ENCODE results near the gene TMEM117. TPM values are rescaled to one million over a fixed set of nuclear protein-coding genes. Genes with fewer than 3 reads are reported as not detected.

Gene TMEM117
- total RNA-seq, 1 donor from 2014 or later: 0.80 TPM

GRCh38 chr12:44127966-44128710 is 292.3 kb downstream of the TMEM117 start:
- Mint-ChIP-seq H3K36me3 (ENCODE audit: low read depth, unreplicated experiment) (no peaks in the 10 kb centered on the region), H3K27ac (ENCODE audit: unreplicated experiment) (no peak overlapping the region), H3K4me3 (ENCODE audit: unreplicated experiment) (no peak overlapping the region), H3K9me3 (ENCODE audit: unreplicated experiment) (no peaks in the 10 kb centered on the region), H3K4me1 (ENCODE audit: unreplicated experiment) (no peaks in the 10 kb centered on the region), H3K27me3 (ENCODE audit: unreplicated experiment) (peaks cover 9% of the 10 kb centered on the region)
- DNase-seq (ENCODE audit: low spot score): no peak
- TF ChIP-seq, protein P1, sequence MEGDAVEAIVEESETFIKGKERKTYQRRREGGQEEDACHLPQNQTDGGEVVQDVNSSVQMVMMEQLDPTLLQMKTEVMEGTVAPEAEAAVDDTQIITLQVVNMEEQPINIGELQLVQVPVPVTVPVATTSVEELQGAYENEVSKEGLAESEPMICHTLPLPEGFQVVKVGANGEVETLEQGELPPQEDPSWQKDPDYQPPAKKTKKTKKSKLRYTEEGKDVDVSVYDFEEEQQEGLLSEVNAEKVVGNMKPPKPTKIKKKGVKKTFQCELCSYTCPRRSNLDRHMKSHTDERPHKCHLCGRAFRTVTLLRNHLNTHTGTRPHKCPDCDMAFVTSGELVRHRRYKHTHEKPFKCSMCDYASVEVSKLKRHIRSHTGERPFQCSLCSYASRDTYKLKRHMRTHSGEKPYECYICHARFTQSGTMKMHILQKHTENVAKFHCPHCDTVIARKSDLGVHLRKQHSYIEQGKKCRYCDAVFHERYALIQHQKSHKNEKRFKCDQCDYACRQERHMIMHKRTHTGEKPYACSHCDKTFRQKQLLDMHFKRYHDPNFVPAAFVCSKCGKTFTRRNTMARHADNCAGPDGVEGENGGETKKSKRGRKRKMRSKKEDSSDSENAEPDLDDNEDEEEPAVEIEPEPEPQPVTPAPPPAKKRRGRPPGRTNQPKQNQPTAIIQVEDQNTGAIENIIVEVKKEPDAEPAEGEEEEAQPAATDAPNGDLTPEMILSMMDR (IDR thresholded peaks at IDR 0.05; ENCODE audit: unreplicated experiment): no peak

GRCh38 chr12:44143175-44143574 is 307.3 kb downstream of the TMEM117 start:
- H3K27me3 Mint-ChIP-seq (ENCODE audit: unreplicated experiment): no peaks in the 10 kb centered on the region
- no peaks in the 10 kb centered on the region for H3K9me3 Mint-ChIP-seq (ENCODE audit: unreplicated experiment)
- H3K27ac Mint-ChIP-seq (ENCODE audit: unreplicated experiment): no peak overlapping the region
- no peaks in the 10 kb centered on the region for H3K4me1 Mint-ChIP-seq (ENCODE audit: unreplicated experiment)
- no peak overlapping the region for H3K4me3 Mint-ChIP-seq (ENCODE audit: unreplicated experiment)
- H3K36me3 Mint-ChIP-seq (ENCODE audit: low read depth, unreplicated experiment): no peaks in the 10 kb centered on the region
- TF ChIP-seq, protein P1 (IDR thresholded peaks at IDR 0.05; ENCODE audit: unreplicated experiment): no peak
- no peak for DNase-seq (ENCODE audit: low spot score)

- no peaks in the 10 kb centered on the region for H3K9me3 Mint-ChIP-seq (ENCODE audit: unreplicated experiment)
- H3K4me3 Mint-ChIP-seq (ENCODE audit: unreplicated experiment): no peak overlapping the region
- no peak for DNase-seq (ENCODE audit: low spot score)
- H3K27me3 Mint-ChIP-seq (ENCODE audit: unreplicated experiment): no peaks in the 10 kb centered on the region
- no peaks in the 10 kb centered on the region for H3K36me3 Mint-ChIP-seq (ENCODE audit: low read depth, unreplicated experiment)
- TF ChIP-seq, protein P1 (IDR thresholded peaks at IDR 0.05; ENCODE audit: unreplicated experiment): no peak
- H3K4me1 Mint-ChIP-seq (ENCODE audit: unreplicated experiment): no peaks in the 10 kb centered on the region
- H3K27ac Mint-ChIP-seq (ENCODE audit: unreplicated experiment): no peak overlapping the region
Measured at GRCh38 chr12:44148936-44149335, 313.1 kb downstream of the TMEM117 start.

DNA sequence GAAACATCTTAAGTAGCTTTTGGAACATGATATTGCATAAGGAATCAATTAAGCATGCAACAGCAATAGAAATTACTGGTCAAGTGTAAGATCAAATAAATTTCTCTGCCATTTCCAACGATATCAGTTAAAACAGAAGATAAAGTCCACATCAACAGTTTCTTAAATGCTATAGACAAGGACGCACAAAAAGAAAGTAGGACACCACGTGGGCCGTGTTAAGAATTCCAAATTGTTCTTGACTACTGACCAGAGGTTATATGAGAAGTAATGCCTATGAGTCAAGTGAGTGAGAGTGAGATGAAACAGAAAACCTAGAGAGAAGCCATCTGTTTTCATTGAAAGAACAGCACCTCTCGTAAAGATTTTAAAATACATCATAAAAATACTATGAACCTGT is 318.2 kb downstream of the TMEM117 start:
- no peak for DNase-seq (ENCODE audit: low spot score)
- Mint-ChIP-seq H3K9me3 (ENCODE audit: unreplicated experiment) (no peaks in the 10 kb centered on the region), H3K36me3 (ENCODE audit: low read depth, unreplicated experiment) (no peaks in the 10 kb centered on the region), H3K27me3 (ENCODE audit: unreplicated experiment) (no peaks in the 10 kb centered on the region), H3K4me3 (ENCODE audit: unreplicated experiment) (no peak overlapping the region), H3K4me1 (ENCODE audit: unreplicated experiment) (no peaks in the 10 kb centered on the region), H3K27ac (ENCODE audit: unreplicated experiment) (no peak overlapping the region)
- TF ChIP-seq, protein P1 (IDR thresholded peaks at IDR 0.05; ENCODE audit: unreplicated experiment): no peak

DNA sequence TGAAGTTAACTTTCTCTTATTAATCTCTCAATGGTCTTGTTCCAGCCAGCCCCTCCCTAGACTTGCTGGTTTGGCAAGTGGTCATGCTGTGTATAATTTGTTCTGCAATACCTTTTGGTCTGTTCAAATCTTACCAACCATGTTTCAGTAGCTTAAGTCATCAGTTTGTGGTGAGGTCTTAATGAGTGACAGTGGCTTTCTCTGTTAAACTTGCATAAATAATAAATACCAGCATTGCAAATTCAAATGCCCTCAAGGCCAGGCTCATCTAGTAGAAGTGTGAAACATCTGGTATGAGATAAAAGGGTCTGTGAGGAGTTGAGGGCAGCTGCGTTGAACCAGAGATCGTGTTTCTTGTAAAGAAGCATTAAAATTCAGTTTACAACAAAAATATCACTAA is 319.5 kb downstream of the TMEM117 start:
- Mint-ChIP-seq H3K9me3 (ENCODE audit: unreplicated experiment) (no peaks in the 10 kb centered on the region), H3K4me3 (ENCODE audit: unreplicated experiment) (no peak overlapping the region), H3K27ac (ENCODE audit: unreplicated experiment) (no peak overlapping the region), H3K4me1 (ENCODE audit: unreplicated experiment) (no peaks in the 10 kb centered on the region), H3K27me3 (ENCODE audit: unreplicated experiment) (no peaks in the 10 kb centered on the region), H3K36me3 (ENCODE audit: low read depth, unreplicated experiment) (no peaks in the 10 kb centered on the region)
- no peak for DNase-seq (ENCODE audit: low spot score)
- TF ChIP-seq, protein P1 (IDR thresholded peaks at IDR 0.05; ENCODE audit: unreplicated experiment): no peak
